Keratinocyte (primary cell): ENCODE results near the gene MTRF1. TPM values are rescaled to one million over a fixed set of nuclear protein-coding genes. Genes with fewer than 3 reads are reported as not detected.

Experiments
- DNase-seq: peaks from one replicate; pipeline ENCODE4 v3.0.0-alpha.2; 2011; ENCODE audit warnings: low read depth, missing footprints, low spot score
- FAIRE-seq: peaks from 2 replicates; lab custom pipeline; 2011; peaks lifted over from hg19 to GRCh38; lab: Jason Lieb, UNC
- H2AFZ ChIP-seq: 2 replicates; pipeline ENCODE4 v1.6.0; 2012; ENCODE audit warnings: low read length, control low read depth, inconsistent platforms; ENCODE audit not compliant: control insufficient read depth
- H3K27ac ChIP-seq: 2 replicates; pipeline ENCODE4 v1.5.1; 2011; ENCODE audit warnings: low read length; ENCODE audit not compliant: control insufficient read depth, insufficient read depth
- H3K27me3 ChIP-seq: 3 replicates; pipeline ENCODE4 v1.6.0; 2011; ENCODE audit warnings: low read length; ENCODE audit not compliant: control insufficient read depth, insufficient read depth; ENCODE audit errors: extremely low read depth
- H3K36me3 ChIP-seq, 2 experiments: 2 replicates in 1 of 2; 3 replicates in 1 of 2; pipeline ENCODE4 v1.5.1; 2011; ENCODE audit warnings: low read length in 2 of 2, mild to moderate bottlenecking in 1 of 2; ENCODE audit not compliant: control insufficient read depth in 2 of 2, insufficient read depth in 2 of 2; ENCODE audit errors: extremely low read depth in 1 of 2
- H3K4me1 ChIP-seq: 3 replicates; pipeline ENCODE4 v1.5.1; 2011; ENCODE audit warnings: low read length; ENCODE audit not compliant: control insufficient read depth, insufficient read depth; ENCODE audit errors: extremely low read depth
- H3K4me2 ChIP-seq: 3 replicates; pipeline ENCODE4 v1.6.0; 2011; ENCODE audit warnings: low read depth, low read length; ENCODE audit not compliant: control insufficient read depth, insufficient read depth; ENCODE audit errors: extremely low read depth
- H3K4me3 ChIP-seq, 3 experiments: fragments of 200-600 bp in 1 of 3; sonication (generic) in 1 of 3; 2 replicates in 2 of 3; 3 replicates in 1 of 3; pipeline ENCODE4 v1.5.1; 2011 to 2016; ENCODE audit warnings: low read length in 3 of 3, mild to moderate bottlenecking in 3 of 3, control low read depth in 2 of 3, inconsistent platforms in 1 of 3, low read depth in 1 of 3, mixed read lengths in 1 of 3, mixed run types in 1 of 3, moderate library complexity in 1 of 3; ENCODE audit not compliant: control insufficient read depth in 2 of 3, insufficient read depth in 2 of 3; ENCODE audit errors: extremely low read depth in 1 of 3
- H3K79me2 ChIP-seq: 2 replicates; pipeline ENCODE4 v1.6.0; 2012; ENCODE audit warnings: low read length; ENCODE audit not compliant: control insufficient read depth, insufficient read depth
- H3K9ac ChIP-seq: 3 replicates; pipeline ENCODE4 v1.6.0; 2011; ENCODE audit warnings: low read length; ENCODE audit not compliant: control insufficient read depth, insufficient read depth; ENCODE audit errors: extremely low read depth
- H3K9me1 ChIP-seq: 3 replicates; pipeline ENCODE4 v1.6.0; 2011; ENCODE audit warnings: low read length; ENCODE audit not compliant: control insufficient read depth, insufficient read depth; ENCODE audit errors: extremely low read depth
- H3K9me3 ChIP-seq: 2 replicates; pipeline ENCODE4 v1.5.1; 2012; ENCODE audit warnings: low read depth, low read length; ENCODE audit not compliant: control insufficient read depth
- H4K20me1 ChIP-seq: 3 replicates; pipeline ENCODE4 v1.6.0; 2011; ENCODE audit warnings: low read length; ENCODE audit not compliant: control insufficient read depth, insufficient read depth; ENCODE audit errors: extremely low read depth
- CTCF ChIP-seq, 3 experiments: IDR thresholded peaks in 1 of 3; conservative IDR thresholded peaks in 1 of 3; optimal IDR thresholded peaks in 1 of 3; 2 replicates in 2 of 3; 3 replicates in 1 of 3; pipeline versions ENCODE3 to v1.5.1; 2011; ENCODE audit warnings: low read length in 3 of 3, mild to moderate bottlenecking in 3 of 3, moderate library complexity in 2 of 3, control low read depth in 1 of 3, inconsistent platforms in 1 of 3; ENCODE audit not compliant: insufficient read depth in 2 of 3; ENCODE audit errors: extremely low read depth in 1 of 3
- EZH2 ChIP-seq: IDR thresholded peaks from one replicate; pipeline ENCODE4 v1.6.1; 2012; ENCODE audit warnings: inconsistent platforms, mild to moderate bottlenecking, low read length, moderate library complexity
- dilution Hi-C: fragments of 300-500 bp; cut with MboI; formaldehyde crosslinking; loops from one replicate; pipeline ENCODE4 v1.7.0; 2020; ENCODE audit warnings: low sequenced_read_pairs; ENCODE audit not compliant: extremely low pct_ligation_motif_present
- polyA plus RNA-seq, 5 experiments: library from polyadenylated mRNA; depleted of rRNA in 3 of 5; stranded (reverse) in 3 of 5; stranded (forward) in 1 of 5; unstranded in 1 of 5; fragments of >200 nt; gene quantifications; 1 replicate in 1 of 5; 2 replicates in 3 of 5; 3 replicates in 1 of 5; pipeline versions ENCODE4 v1.2.1 to v1.2.3, GENCODE V29; 2011 to 2012; ENCODE audit warnings: missing spikeins in 2 of 5, low read depth in 1 of 5, low replicate concordance in 1 of 5

Gene MTRF1
- polyA plus RNA-seq, 1 donor (not counting 4 experiments of a cell fraction or from before 2014, with no cell fraction given): 16.9 TPM

GRCh38 chr13:41216160-41216559 is 47.2 kb downstream of the MTRF1 start:
- no peak for TF ChIP-seq EZH2
- no peak for TF ChIP-seq CTCF (optimal IDR thresholded peaks at IDR 0.05 in 1 of 3, IDR thresholded peaks at IDR 0.05 in 1 of 3, conservative IDR thresholded peaks at IDR 0.05 in 1 of 3; ENCODE audit: extremely low read depth in 1 of 3, insufficient read depth in 2 of 3, low read length in 3 of 3)
- H3K9ac ChIP-seq: no peak overlapping the region
- H3K79me2 ChIP-seq: no peaks in the 10 kb centered on the region
- no peak overlapping the region for H3K4me2 ChIP-seq
- no peaks in the 10 kb centered on the region for H3K36me3 ChIP-seq
- H4K20me1 ChIP-seq: no peaks in the 10 kb centered on the region
- H3K4me1 ChIP-seq: peaks cover 9% of the 10 kb centered on the region
- no peak overlapping the region for H3K4me3 ChIP-seq
- H3K27ac ChIP-seq: no peak overlapping the region
- no peak for FAIRE-seq
- no peaks in the 10 kb centered on the region for H3K9me3 ChIP-seq
- H3K9me1 ChIP-seq: no peaks in the 10 kb centered on the region
- H3K27me3 ChIP-seq: no peaks in the 10 kb centered on the region
- DNase-seq: peak; percentile 19
- no peak overlapping the region for H2AFZ ChIP-seq
- dilution Hi-C loops: no loop called here

- Histone ChIP-seq H3K27ac (no peak overlapping the region), H3K79me2 (no peaks in the 10 kb centered on the region), H3K4me1 (peaks cover 9% of the 10 kb centered on the region), H3K4me2 (no peak overlapping the region), H2AFZ (no peak overlapping the region), H3K36me3 (no peaks in the 10 kb centered on the region), H3K27me3 (no peaks in the 10 kb centered on the region), H3K4me3 (no peak overlapping the region), H3K9me3 (no peaks in the 10 kb centered on the region), H4K20me1 (no peaks in the 10 kb centered on the region), H3K9ac (no peak overlapping the region), H3K9me1 (no peaks in the 10 kb centered on the region)
- FAIRE-seq (no peak), DNase-seq (no peak)
- TF ChIP-seq EZH2: no peak
- TF ChIP-seq CTCF (optimal IDR thresholded peaks at IDR 0.05 in 1 of 3, IDR thresholded peaks at IDR 0.05 in 1 of 3, conservative IDR thresholded peaks at IDR 0.05 in 1 of 3; ENCODE audit: extremely low read depth in 1 of 3, insufficient read depth in 2 of 3, low read length in 3 of 3): no peak
- dilution Hi-C loops: no loop called here
These were observed 49.5 kb downstream of the MTRF1 start for GRCh38 chr13:41213919-41214318.
